GM18508 (cell line): ENCODE measurements around the gene XPR1.

ENCODE experiments used
- ATAC-seq: cut with Tn5 transposase; IDR thresholded peaks from one replicate; pipeline ENCODE4 v1.9.1; 2021; ENCODE audit warnings: moderate number of reproducible peaks; ENCODE audit not compliant: insufficient read depth, unreplicated experiment

XPR1 gene

GRCh38 chr1:180862305-180862704, 230.5 kb downstream of the XPR1 start:
- no peak for ATAC-seq

GRCh38 chr1:180863158-180863775, 231.4 kb downstream of the XPR1 start:
- no peak for ATAC-seq

GRCh38 chr1:180881806-180882509, 250.1 kb downstream of the XPR1 start:
- ATAC-seq, result no peak

GRCh38 chr1:180884588-180885300, 252.9 kb downstream of the XPR1 start:
- no peak for ATAC-seq

- no peak for ATAC-seq
Measured at GRCh38 chr1:180886338-180886737, 254.5 kb downstream of the XPR1 start.

GRCh38 chr1:180887841-180888240, 256.0 kb downstream of the XPR1 start:
- no peak for ATAC-seq

- ATAC-seq, result no peak
Measured at GRCh38 chr1:180888870-180889269, 257.0 kb downstream of the XPR1 start.

GRCh38 chr1:180889325-180889724, 257.5 kb downstream of the XPR1 start:
- ATAC-seq, result no peak

- ATAC-seq, result no peak
Measured at GRCh38 chr1:180892272-180892671, 260.4 kb downstream of the XPR1 start.

- ATAC-seq, result no peak
Measured at GRCh38 chr1:180892675-180893074, 260.9 kb downstream of the XPR1 start.

- ATAC-seq, result no peak
Measured at GRCh38 chr1:180893614-180894013, 261.8 kb downstream of the XPR1 start.

GRCh38 chr1:180896161-180896560, 264.3 kb downstream of the XPR1 start:
- ATAC-seq, result no peak

GRCh38 chr1:180898441-180899219, 266.8 kb downstream of the XPR1 start:
- ATAC-seq, result no peak

- ATAC-seq, result no peak
Measured at GRCh38 chr1:180899262-180899661, 267.4 kb downstream of the XPR1 start.

GRCh38 chr1:180901076-180901990, 269.5 kb downstream of the XPR1 start:
- no peak for ATAC-seq

GRCh38 chr1:180902541-180902940, 270.7 kb downstream of the XPR1 start:
- no peak for ATAC-seq

GRCh38 chr1:180905927-180906326, 274.1 kb downstream of the XPR1 start:
- no peak for ATAC-seq

- ATAC-seq, result no peak
Measured at GRCh38 chr1:180906511-180906910, 274.7 kb downstream of the XPR1 start.

GRCh38 chr1:180907313-180908055, 275.7 kb downstream of the XPR1 start:
- ATAC-seq, result no peak
